NK-92 (cell line): ENCODE data around the gene FARP1.
"Not testable (repeated sequence)": the region's sequence is repeated elsewhere in the genome, so short reads cannot be mapped to it uniquely, and the experiment has no call there.

ENCODE experiments used
- DNase-seq: peaks from one replicate; lab custom pipeline; 2025; ENCODE audit not compliant: unreplicated experiment; lab: John Stamatoyannopoulos, UW

The FARP1 gene

DNA sequence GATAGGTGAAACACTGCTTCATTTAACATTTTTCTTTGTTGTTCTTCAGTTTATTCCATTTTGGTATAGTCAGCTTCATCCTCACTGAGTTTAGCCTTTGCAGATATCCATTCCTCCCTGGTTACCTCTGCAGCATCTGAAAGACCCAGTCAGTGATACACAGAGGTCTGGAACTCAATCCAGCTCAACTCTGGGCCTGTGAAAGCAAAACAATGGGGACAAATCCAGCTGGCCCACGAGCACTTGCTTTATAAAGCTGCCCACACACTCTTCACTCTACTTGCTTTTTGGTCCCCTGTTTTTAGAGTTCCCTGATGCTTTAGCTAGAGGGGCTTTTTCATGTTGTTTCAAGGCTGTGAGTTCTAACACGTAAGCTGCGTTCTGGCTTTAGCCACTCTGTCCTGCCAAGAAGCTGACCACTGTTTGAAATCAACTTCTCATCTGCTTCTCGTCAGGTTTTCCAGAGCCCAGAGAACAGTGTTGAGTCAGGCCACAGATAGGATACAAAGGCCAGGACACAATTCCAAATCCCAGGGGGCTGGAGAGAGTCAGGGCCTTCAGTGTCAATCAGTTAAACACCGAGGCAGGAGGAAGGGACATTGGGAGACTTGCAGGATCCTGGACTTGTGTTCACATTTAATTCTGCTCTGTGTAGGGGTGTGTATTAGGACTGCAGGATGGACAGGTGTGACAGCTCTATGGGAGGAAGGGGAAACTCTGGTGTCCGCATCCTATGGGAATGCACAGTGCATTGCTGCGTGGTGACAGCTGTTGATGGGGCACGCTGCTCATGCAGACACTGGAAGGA, 117.7 kb downstream of the FARP1 start:
- no peak for DNase-seq

DNA sequence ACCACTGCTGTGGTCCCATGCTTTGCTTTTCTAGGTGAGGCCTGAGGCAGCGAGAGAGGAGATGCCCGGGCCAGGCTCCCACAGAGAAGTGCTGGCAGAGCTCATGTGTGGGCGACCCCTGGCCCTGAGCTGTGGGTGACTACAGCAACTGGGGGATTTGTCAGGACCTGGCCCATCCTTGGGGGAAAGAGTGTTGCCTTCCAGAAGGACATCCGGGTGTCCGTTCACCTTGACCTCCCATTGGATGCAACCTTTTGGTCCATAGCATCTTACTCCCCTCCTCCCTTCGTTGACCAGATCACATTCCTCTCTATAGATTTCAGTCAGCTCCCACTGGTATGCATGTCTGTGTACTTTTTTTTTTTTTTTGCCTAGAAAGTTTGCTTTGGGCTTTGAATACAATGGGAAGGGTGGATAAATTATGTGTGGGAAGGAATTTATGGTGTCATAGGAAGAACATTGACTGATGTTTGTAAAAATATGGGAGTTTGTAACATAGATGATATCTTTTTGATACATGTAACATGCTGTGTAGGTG, 118.3 kb downstream of the FARP1 start:
- DNase-seq = no peak

DNA sequence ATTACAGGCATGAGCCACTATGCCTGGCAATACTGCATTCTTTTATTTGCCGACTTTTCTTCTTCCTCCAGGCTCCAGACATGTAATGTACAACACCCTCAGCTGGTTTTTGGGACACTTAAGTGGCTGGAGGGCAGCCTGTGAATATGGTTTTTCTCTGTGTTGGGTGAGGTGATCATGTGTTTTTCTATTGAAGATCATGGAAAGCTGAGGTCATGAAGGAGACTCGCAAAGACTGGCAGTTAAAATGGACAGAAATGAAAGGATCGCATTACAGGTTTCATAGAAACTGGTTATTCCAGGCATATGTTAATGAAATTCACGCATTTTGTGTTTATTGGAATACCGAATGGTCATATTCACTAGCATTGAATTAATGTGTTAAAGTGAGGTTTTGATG, 119.4 kb downstream of the FARP1 start:
- no peak for DNase-seq

DNA sequence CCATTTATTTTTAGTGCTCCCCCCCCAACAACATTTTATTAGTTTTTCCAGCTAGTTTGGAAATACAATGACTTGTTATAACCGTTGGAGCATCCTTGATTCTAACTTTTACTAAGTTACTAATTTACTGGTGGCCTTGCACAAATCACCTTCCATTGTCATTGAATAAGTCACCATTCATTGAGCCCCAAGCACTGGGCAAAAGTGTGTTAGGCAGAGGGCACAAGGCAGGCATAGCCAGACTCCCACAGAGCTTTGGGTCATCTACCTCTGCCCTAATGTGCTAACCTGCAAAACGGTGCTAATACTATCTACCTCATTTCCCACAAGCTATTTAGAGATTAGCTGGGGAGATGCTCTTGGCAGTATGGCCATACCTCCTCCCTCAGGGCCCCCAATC, 120.9 kb downstream of the FARP1 start:
- no peak for DNase-seq

DNA sequence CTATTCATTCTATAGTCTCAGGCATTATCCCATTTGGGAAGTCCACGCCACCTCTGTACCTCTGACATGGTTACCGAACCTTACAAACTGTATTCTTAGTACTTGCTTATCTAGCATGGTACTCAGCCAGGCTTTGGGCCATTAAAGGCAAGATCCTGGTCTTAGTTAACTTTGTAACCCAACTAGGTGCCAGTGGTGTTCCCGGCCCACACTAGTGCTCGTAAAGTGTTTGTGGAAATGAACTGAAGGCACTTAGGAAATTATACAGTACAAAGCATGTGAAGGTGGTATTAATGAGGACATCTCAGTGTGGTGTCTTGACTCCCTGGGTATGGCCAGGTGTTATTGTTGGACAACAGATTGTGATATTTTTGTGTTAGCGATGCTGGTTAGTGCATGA, 122.0 kb downstream of the FARP1 start:
- DNase-seq = no peak

DNA sequence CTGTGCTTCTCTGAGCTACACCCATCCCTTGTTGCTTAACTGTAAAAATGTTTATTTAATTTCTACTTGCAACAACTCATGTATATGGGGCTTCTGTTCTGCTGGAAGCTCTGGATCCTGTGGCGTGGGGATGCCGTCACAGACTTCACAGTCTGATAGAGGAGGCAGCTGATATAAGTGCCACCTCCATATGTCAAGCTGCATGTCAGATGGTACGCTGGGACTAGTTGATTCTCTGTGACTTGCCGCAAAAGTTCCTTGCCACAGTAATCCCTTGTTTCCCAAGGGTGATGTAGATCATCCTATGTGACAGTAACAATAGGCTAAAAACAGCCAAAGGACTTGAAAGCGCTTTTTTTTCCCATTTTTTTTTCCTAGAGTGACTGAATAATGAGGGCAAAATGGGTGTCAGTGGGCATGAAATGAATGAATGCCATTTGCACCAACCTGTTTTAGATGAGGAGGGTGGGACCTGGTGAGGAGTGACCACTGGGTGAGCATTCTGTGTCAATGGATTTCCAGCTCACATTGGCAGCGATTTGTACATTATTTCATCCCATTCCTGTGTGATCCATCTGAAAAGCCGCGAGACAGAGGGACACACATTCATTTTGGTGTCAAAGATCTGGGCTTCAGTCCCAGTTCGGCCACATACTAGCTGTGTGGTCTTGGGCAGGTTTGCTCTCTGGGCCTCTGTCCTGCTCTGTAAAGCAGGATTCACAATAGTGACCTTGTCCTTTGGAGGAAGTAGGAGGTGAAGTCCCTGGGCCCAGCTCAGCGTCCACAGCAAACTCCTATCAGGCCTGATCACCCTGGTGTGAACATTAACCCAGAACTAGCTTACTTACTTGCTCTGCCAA, 123.0 kb downstream of the FARP1 start:
- DNase-seq = no peak

DNA sequence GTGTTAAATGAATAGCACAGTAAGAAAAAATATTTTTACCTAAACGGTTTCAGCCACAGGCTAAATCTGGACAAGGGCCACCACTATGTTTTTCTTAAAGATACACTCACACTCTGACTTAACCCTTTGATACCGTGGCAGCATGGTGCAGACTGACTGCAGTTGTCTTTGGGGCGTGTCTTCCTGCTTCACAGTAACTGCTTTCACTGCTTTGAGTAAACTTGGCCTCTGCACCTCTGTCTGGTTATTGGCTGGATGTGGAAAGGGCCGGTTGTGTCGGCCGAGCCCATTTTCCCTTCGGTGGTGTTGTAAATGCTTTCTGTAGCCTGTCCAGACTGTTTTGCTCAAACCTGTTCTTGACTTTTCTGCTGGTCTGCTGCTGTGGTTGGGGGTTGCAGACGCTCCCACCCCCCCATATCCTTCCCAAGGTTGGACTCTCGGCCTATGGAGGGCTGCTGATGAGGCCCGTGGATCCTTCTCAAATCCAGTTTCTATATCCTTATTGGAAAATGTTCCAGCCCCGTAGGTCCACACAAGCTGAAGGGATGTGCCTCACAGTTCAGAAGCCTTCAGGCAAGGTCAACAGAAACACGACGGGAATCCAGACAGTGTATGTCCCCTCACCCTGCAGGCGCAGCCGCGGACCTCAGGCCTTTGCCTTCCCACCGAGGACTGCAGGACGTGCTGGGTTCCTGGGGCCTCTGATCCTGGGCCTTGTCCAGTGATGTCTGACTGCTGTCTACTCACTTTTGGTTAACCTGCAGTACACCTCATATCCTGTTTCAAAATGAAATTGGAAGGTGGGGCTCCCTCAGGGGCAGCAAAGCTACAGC, 124.4 kb downstream of the FARP1 start:
- no peak for DNase-seq

DNA sequence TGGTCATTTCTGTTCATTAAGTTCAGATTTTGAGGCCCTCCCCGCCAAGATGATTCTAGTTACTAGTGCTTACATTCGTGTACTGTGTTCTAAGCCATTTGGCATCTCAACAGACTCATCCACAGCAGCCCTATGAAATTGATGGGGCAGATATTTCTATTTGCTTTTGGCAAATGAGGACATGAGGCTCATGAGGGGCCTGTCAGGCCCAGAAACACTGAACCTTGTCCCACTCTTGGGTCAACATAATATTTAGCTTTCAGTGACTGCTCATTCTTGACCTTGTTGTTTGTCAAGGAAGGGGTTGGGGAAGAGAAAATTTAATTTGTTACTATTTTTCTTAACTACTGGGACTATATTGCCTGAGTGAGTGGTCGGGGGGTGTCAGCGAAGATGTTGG, 126.5 kb downstream of the FARP1 start:
- no peak for DNase-seq

DNA sequence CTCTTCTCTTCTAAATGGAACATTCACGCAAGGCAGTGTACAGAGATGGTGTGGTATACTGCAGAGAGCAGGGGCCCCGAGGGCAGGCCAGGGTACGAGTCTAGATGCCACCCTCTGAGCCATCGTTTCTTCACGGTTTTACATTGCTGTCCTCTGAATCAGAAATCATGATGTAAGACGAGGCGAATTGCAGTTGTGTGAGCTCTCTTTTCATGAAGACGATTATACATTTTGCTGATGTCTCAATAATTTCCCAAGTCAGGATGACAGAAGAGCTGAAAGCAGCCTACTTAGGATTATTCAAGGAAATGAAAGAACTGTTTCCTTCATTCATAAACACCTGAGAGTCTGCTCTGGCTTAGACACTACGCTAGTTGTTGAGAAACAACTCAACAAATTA, 127.9 kb downstream of the FARP1 start:
- DNase-seq = no peak

DNA sequence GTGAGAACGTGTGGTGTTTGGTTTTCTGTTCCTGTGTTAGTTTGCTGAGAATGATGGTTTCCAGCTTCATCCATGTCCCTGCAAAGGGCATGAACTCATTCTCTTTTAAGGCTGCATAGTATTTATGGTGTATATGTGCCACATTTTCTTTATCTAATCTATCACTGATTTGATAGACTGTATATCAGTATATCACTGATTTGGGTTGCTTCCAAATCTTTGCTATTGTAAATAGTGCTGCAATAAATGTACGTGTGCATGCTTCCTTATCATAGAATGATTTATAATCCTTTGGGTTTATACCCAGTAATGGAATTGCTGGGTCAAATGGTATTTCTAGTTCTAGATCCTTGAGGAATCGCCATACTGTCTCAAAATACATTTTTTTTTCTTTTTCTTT, 128.8 kb downstream of the FARP1 start:
- DNase-seq = not testable (repeated sequence)

DNA sequence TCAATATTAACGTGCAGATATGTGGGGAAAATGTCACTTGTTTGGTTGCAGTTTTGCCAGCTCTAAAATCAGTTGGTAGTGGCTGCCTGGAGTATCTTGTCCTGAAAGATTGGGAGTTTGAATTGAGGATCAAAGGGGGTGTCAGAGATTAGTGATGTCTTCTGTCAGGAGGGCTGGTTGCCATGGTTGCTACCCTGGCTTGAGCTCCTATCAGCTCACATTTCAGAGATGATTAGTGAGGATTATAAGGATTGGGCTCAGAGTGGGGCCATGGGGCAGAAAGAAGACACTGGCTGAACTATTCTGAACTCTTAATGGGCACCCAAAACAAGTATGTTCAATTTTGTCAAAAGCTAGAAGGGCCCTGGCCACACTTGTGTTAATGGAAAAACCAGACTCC, 129.7 kb downstream of the FARP1 start:
- no peak for DNase-seq

DNA sequence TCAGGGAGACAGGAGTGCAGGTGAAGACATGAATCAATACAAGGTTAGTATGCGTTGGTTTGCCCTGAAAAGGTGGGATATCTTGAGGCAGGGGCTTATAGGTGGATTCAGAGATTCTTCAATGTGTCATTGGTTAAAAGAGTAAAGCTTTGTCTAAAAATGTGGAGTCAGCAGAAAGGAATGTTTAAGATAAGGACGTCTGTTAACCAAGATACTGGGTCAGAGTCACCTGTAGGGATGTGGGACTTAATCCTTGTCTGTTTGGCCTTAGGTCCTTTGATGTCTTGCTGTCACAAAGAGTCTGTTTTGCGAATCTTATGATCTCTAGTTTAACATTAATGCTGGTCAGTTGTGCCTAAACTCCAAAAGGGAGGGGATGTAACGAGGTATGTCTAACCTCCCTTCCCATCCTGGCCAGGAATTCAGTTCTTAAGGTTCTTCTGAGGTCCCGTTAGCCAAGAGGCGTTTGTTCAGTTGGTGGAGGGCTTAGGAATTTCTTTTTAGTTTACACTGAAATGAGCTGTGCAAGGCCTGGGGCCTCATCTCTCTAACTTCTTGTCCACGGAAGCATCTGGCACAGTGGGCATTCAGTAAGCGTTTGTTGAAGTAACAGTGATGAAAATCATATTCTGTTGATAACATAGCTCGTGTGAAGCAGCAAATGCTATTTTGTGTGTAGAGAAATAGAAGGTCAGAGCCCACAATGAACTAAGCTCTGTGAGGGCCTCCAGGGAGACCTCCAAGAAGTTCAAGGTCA, 130.4 kb downstream of the FARP1 start:
- DNase-seq = no peak

DNA sequence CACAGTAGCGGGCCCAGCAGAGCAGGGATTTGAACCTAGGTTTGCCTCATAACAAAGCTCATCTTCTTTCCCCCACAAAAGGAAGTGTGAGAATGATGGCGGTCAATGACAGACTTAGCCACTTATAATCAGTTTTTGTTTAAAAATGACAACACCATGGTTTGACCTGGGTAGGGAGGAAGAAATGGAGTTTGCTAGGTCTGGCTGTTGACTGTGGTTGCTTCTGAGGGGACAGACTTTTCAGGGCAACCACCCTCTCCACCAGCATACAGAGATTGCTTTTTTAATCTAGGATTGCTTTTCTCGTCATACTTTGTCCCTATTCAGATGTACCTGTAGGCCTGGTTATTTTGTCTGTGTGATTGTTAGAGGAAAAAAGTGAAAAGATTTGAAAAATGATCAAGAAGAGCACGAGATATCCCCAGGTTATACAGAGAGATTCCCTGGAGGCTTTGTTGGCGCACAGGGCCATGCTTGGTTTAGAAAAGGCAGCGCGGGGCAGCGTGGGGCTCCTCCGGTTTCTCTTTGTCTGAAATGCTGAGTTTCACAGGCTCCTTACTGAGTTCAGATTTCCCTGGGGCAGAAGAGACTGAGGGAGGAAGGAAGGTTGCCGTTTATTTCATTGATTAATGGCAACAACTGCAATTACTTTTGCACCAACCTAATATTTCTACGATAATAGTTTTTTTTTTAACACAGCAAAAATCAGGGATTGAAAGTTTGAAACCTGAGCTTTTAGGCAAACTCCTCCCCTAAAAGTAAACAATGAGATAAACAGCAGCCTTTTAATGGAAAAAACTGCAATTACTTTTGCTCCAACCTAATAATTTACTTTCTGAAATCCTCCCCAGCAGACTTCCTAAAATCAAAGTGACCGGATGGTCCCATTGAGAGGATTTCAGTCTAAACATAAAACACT, 131.2 kb downstream of the FARP1 start:
- no peak for DNase-seq

DNA sequence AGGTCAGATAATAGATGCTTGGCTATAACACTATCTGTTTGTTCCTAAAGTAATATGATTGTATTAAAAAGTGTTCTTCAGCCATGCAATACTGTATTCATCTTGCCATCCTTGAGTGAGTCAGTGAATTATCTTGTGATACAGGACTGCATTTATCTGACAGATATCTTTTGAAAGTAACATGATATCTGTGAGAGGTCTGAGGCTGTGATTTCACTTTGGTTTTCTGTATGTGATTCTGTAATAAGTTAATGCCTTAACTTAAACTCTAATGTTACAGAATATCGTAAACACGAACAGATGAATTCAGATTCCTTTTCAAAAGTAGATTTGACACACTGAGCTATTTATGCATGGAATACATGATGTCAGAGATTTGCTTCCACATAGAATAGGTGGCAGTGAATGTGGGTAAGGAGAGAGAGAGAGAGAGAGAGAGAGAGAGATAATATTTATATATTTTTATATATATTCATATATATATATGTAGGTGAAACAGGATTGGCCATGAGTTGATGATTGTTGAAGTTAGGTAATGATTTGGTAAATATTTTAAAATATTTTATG, 132.1 kb downstream of the FARP1 start:
- no peak for DNase-seq

DNA sequence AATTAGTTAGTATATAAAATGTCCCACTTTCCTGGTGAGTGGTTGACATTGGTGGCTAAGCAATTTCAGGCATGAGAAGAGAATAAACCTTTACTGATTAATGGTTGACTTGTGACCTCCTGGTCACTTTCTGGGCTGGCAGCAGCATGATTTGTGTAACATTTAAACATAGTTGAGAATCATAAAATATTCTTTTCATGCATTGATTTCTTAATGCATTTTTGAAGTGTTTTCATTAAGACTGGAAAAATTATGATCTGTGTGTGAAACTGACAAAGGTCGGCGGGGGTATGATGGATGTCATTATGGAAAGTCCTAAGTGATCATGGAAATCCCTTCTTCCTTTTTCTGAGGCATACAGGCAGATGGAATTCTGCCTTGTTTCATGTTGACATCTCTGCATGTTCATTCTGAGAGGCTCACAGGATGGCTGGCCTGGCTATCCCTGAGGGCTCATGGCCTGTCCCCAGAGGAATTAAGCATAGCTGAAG, 132.8 kb downstream of the FARP1 start:
- DNase-seq = no peak

DNA sequence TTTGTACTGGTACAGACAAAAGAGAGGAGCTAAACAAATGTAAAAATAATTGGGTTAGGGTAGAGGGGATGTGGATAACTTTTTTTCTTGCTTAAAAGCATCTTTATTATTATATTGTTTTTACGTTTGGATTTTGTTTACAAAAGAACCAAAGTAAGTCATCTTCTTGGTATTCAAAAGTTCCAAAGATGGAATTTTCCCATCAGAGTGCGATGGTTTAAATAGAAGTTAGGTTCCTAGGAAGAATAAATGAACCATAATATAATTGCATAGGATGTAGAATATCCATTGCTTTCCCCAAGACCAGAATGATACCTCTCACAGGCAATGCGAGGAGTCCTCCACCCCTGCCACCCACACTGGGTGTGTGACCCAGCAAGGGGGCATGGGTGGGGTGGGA, 133.6 kb downstream of the FARP1 start:
- DNase-seq = no peak

DNA sequence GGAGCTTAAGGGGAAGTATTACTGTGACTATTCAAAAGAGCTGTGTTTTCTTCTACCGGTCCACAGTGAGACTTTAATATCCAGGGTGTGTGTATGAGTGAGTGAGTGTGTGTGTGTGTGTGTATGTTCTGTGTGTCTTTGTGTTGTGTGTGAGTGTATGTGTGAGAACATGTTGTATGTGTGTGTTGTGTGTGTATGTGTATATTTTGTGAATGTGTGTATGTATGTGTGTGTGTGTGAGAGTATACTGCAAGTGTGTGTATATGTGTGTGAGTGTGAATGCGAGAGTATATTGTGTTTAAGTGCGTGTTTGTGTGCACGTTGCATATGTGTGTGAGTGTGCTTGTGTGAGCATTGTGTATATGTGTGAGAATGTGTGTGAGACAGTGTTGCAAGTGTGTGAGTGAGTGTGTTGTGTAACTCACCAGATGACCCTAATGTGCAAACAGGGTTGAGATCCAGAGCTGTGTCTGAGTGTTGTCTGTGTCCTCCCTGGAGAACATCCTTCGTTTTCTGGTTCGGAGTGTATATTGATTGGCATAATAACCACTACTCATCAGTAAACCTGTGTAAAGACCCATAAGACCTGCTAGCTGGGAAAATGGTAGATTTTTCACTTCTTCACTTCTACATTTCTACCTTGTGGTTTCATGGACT, 135.3 kb downstream of the FARP1 start:
- DNase-seq = no peak

DNA sequence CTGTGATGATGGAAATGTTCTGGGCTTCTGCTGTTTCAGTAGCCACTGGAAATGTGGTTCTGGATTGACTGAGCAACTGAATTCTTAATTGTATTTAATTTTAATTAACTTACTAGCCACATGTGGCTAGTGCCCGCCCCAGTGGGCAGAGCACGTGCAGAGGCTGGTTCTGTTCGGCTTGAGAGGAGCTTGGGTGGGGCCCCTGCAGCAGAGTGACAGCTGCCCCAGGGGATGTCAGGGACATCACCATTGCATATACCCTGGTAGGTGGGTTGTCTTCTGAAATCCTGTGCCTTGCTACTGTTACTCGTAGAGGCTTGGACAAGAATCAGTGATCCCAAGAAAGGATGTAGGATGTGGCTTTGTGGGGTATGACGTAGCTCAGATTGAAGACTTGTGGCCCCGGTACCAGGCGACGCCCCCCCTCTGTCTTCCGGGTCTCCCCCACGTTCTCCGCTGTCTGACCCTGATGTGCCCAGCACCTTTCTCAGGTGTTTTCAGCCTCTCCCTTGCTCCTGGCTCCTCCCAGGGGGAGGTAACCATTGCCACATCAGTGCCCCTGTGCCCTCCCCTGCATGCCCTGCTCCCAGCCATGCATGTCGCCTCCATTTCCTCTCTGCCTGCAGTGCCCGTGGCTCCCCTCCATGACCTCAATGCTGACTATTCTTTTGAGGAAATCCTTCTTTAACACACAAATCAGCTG, 136.7 kb downstream of the FARP1 start:
- DNase-seq = no peak
